ENCODE results near the gene MSX1.

Gene MSX1

DNA sequence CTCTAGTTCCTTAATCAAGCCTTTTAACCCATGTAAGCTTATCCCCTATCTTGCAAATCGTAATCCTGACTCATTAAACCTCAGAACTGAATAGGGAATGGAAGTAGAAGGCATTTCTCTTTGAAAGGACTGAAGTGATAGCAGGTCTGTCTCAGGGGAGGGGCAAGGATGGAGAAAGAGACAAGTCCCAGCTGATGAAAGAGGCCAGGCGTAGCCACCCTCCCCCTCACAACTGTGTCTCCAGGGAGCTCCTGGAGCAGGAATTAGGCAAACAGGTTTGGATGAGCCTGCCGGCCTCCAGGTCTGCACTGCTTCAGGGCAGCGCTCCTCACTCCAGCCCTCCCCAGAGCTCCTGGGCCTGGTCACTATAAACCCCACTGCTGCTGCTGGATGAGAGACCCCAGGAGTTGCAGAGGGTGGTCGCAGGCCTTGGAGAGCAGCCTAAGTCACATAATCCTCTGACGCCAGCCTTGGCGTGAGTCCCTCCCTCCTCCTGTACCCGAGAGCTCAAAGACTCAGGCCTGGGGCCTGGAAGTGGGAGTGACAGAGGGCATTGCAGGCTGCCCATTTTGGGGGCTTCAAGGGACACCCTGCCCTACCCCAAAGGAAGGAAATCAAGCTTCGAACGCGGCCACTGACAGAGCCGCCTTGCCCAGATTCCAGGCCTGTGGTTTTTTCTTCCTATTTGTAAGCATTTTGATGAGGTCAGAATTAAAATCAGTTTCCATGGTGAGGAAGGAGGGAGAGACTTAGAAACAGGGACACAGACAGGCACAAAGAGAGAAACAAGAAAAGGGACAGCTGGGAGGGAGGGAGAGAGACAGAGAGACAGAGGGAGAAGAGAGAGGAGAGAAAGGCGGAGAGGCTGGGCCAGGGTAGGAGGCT lies 21.2 kb upstream of the MSX1 start:
- H3K27me3 ChIP-seq = no peaks in the 10 kb centered on the region
- no peak overlapping the region for H3K4me3 ChIP-seq (ENCODE audit: low read depth, low read length)
- H3K36me3 ChIP-seq = no peaks in the 10 kb centered on the region
- no peaks in the 10 kb centered on the region for H3K9me3 ChIP-seq
- DNase-seq = no peak
- TF ChIP-seq, protein P1, sequence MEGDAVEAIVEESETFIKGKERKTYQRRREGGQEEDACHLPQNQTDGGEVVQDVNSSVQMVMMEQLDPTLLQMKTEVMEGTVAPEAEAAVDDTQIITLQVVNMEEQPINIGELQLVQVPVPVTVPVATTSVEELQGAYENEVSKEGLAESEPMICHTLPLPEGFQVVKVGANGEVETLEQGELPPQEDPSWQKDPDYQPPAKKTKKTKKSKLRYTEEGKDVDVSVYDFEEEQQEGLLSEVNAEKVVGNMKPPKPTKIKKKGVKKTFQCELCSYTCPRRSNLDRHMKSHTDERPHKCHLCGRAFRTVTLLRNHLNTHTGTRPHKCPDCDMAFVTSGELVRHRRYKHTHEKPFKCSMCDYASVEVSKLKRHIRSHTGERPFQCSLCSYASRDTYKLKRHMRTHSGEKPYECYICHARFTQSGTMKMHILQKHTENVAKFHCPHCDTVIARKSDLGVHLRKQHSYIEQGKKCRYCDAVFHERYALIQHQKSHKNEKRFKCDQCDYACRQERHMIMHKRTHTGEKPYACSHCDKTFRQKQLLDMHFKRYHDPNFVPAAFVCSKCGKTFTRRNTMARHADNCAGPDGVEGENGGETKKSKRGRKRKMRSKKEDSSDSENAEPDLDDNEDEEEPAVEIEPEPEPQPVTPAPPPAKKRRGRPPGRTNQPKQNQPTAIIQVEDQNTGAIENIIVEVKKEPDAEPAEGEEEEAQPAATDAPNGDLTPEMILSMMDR (IDR thresholded peaks at IDR 0.05; ENCODE audit: low read depth, low read length) = no peak
- H3K4me1 ChIP-seq = peaks cover 4% of the 10 kb centered on the region; the same call in 1 of the 2 replicates

- no peaks in the 10 kb centered on the region for H3K9me3 ChIP-seq
- TF ChIP-seq, protein P1 (IDR thresholded peaks at IDR 0.05; ENCODE audit: low read depth, low read length) = no peak
These were observed 20.3 kb upstream of the MSX1 start for GRCh38 chr4:4838936-4839810.

GRCh38 chr4:4840351-4840750 lies 19.1 kb upstream of the MSX1 start:
- DNase-seq = no peak
- Histone ChIP-seq H3K4me1 (peaks cover 4% of the 10 kb centered on the region; the same call in 1 of the 2 replicates), H3K9me3 (no peaks in the 10 kb centered on the region), H3K4me3 (ENCODE audit: low read depth, low read length) (no peak overlapping the region), H3K36me3 (no peaks in the 10 kb centered on the region), H3K27me3 (no peaks in the 10 kb centered on the region)
- TF ChIP-seq, protein P1 (IDR thresholded peaks at IDR 0.05; ENCODE audit: low read depth, low read length) = no peak

More at GRCh38 chr4:4838936-4839810, 20.3 kb upstream of the MSX1 start:
- no peaks in the 10 kb centered on the region for H3K27me3 ChIP-seq
- no peaks in the 10 kb centered on the region for H3K36me3 ChIP-seq
- no peak for DNase-seq
- H3K4me1 ChIP-seq = peaks cover 4% of the 10 kb centered on the region; the same call in 1 of the 2 replicates
- no peak overlapping the region for H3K4me3 ChIP-seq (ENCODE audit: low read depth, low read length)

- Histone ChIP-seq H3K27me3 (no peaks in the 10 kb centered on the region), H3K9me3 (no peaks in the 10 kb centered on the region), H3K4me3 (ENCODE audit: low read depth, low read length) (no peak overlapping the region), H3K36me3 (no peaks in the 10 kb centered on the region), H3K4me1 (peaks cover 4% of the 10 kb centered on the region; the same call in 1 of the 2 replicates)
- TF ChIP-seq, protein P1 (IDR thresholded peaks at IDR 0.05; ENCODE audit: low read depth, low read length) = no peak
- DNase-seq = no peak
These were observed 18.3 kb upstream of the MSX1 start for GRCh38 chr4:4841156-4841555.

DNA sequence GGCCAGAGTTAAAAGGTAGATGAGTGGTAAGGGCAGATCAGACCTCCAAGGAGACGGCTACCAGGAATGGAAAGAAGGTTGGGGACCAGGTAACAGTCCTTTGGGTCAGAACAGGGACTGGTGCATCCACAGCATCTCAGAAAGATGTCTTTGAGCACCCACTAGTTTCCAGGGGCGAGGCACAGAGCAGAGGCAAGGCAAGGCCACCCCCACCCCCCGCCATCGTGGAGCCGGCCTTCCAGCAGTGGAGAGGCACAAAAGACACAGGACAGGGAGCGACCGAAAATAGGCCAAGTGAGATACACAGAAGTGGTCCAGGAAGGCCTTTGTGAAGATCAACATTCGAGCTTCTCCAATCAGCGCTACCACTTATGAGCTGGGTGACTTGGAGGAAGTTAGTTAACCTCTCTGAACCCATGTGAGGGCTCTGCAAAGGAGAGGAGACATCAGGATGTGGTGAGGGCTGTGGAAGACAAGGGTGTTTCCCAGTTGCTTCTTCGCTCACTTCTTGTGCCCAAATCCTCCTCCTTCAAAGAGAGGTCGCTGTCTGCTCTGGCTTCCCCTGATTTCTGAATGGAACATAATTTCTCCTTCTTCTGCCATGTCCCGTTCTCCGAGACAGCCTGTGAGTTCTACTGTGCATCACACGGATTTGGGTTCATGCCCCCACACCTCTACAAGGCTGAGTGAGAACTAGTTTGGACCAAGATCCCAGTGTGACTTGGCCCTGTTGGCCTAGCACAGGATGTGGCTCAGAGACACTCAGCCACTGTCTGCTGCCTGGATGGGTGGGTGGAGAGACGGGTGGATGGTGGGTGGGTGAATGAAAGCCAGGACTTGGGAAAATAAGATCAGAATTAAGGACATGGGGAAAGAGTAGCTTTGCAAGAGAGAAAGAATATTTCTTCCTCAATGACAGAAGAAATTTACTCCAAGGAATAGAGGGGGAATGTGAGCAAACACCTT lies 16.7 kb upstream of the MSX1 start:
- Histone ChIP-seq H3K4me3 (ENCODE audit: low read depth, low read length) (no peak overlapping the region), H3K36me3 (no peaks in the 10 kb centered on the region), H3K4me1 (peaks cover 4% of the 10 kb centered on the region; the same call in 1 of the 2 replicates), H3K9me3 (no peaks in the 10 kb centered on the region), H3K27me3 (no peaks in the 10 kb centered on the region)
- no peak for DNase-seq
- TF ChIP-seq, protein P1 (IDR thresholded peaks at IDR 0.05; ENCODE audit: low read depth, low read length) = no peak
